Activated CD8-positive, alpha-beta T cell treated with anti-CD3 and anti-CD28 coated beads for 36 hours (primary cell): ENCODE measurements around the gene TDRD12. TPM values are rescaled to one million over a fixed set of nuclear protein-coding genes. Genes with fewer than 3 reads are reported as not detected.

Source experiments
- ATAC-seq: fragments of 200-7000 bp; cut with Tn5 transposase; one replicate; pipeline ENCODE4 v1.10.0; 2021; ENCODE audit warnings: mild to moderate bottlenecking, moderate library complexity
- CTCF ChIA-PET: fragments of 350-600 bp; sonication (Branson Sonifier 250); formaldehyde crosslinking; loops from one replicate; lab custom pipeline; 2021; ENCODE audit warnings: antibody characterized with exemption; lab: Charles Lee
- POLR2A ChIA-PET: fragments of 350-600 bp; sonication (Branson Sonifier 250); formaldehyde crosslinking; loops from one replicate; lab custom pipeline; 2021; ENCODE audit warnings: antibody characterized with exemption; lab: Charles Lee
- DNase-seq: peaks from one replicate; pipeline ENCODE4 v3.0.0-alpha.2; 2020
- H3K27ac Mint-ChIP-seq: one replicate; pipeline ENCODE4 v1.8.0; 2021; ENCODE audit warnings: mild to moderate bottlenecking, mixed read lengths
- H3K27me3 Mint-ChIP-seq: one replicate; pipeline ENCODE4 v1.8.0; 2021; ENCODE audit warnings: mixed read lengths
- H3K36me3 Mint-ChIP-seq: one replicate; pipeline ENCODE4 v1.8.0; 2021; ENCODE audit warnings: low read depth, mixed read lengths
- H3K4me1 Mint-ChIP-seq: one replicate; pipeline ENCODE4 v1.8.0; 2021; ENCODE audit warnings: low read depth, mixed read lengths
- H3K4me3 Mint-ChIP-seq: one replicate; pipeline ENCODE4 v1.8.0; 2021; ENCODE audit warnings: mild to moderate bottlenecking, moderate library complexity, mixed read lengths
- H3K9me3 Mint-ChIP-seq: one replicate; pipeline ENCODE4 v1.8.0; 2021; ENCODE audit warnings: mixed read lengths
- CTCF ChIP-seq: fragments of 200-600 bp; IDR thresholded peaks from one replicate; pipeline ENCODE4 v1.8.0; 2022; ENCODE audit warnings: antibody characterized with exemption, mild to moderate bottlenecking
- intact Hi-C: fragments of 100-400 bp; cut with micrococcal nuclease; formaldehyde crosslinking; loops from one replicate; pipeline ENCODE4 v1.10.0; 2022
- total RNA-seq, 2 experiments: library from RNA; stranded (reverse); gene quantifications; one replicate each; pipeline ENCODE4 v1.2.3, GENCODE V29; 2021

Gene TDRD12
- total RNA-seq, 2 experiments from 2014 or later: 0.13 TPM; not detected in 1

GRCh38 chr19:32812036-32812435 lies 92.5 kb downstream of the TDRD12 start:
- no peaks in the 10 kb centered on the region for H3K27me3 Mint-ChIP-seq
- no peak for TF ChIP-seq CTCF
- DNase-seq: no peak
- H3K4me3 Mint-ChIP-seq: no peak overlapping the region
- peaks cover 17% of the 10 kb centered on the region for H3K4me1 Mint-ChIP-seq
- ChIA-PET CTCF (no interaction called here), POLR2A (no interaction called here)
- intact Hi-C loops: no loop called here
- H3K36me3 Mint-ChIP-seq: no peaks in the 10 kb centered on the region
- no peak for ATAC-seq
- H3K9me3 Mint-ChIP-seq: no peaks in the 10 kb centered on the region
- H3K27ac Mint-ChIP-seq: no peak overlapping the region

DNA sequence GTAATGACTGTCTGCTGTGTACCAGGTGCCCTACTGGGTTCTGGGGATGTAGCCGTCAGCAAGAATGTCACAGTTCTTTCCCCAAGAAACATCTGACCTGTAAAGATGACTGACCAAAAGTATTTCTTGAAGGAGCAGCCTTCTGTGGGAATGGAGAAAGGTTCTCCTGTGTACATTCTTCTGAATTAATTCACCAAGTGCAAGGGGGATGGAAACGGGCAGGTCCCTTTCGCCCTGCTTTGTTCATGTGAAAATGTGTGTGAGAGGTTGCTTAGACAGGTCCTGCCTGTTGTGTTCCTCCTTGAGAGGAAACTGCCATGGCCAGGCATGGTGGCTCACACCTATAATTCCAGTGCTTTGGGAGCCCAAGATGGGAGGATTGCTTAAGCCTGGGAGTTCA lies 93.0 kb downstream of the TDRD12 start:
- H3K36me3 Mint-ChIP-seq: no peaks in the 10 kb centered on the region
- H3K27me3 Mint-ChIP-seq: no peaks in the 10 kb centered on the region
- no peak for DNase-seq
- no peak for ATAC-seq
- no peak for TF ChIP-seq CTCF
- no peaks in the 10 kb centered on the region for H3K9me3 Mint-ChIP-seq
- intact Hi-C loops: no loop called here
- POLR2A ChIA-PET: interaction anchor here (0.6 to 1.1 kb wide), 2 partner anchors 17 to 65 kb away, joined by 3 read pairs; no protein-coding TSS in a partner anchor
- no peak overlapping the region for H3K27ac Mint-ChIP-seq
- peaks cover 17% of the 10 kb centered on the region for H3K4me1 Mint-ChIP-seq
- no peak overlapping the region for H3K4me3 Mint-ChIP-seq
- CTCF ChIA-PET: no interaction called here

GRCh38 chr19:32813862-32814425 lies 94.4 kb downstream of the TDRD12 start:
- CTCF ChIA-PET: no interaction called here
- no peaks in the 10 kb centered on the region for H3K9me3 Mint-ChIP-seq
- TF ChIP-seq CTCF: no peak
- peaks cover 14% of the 10 kb centered on the region for H3K4me1 Mint-ChIP-seq
- intact Hi-C loops: no loop called here
- no peak overlapping the region for H3K4me3 Mint-ChIP-seq
- H3K36me3 Mint-ChIP-seq: no peaks in the 10 kb centered on the region
- POLR2A ChIA-PET: interaction anchor here (1.1 kb wide), 1 partner anchor 16 kb away, joined by 3 read pairs; no protein-coding TSS in a partner anchor
- H3K27me3 Mint-ChIP-seq: peaks cover 1% of the 10 kb centered on the region
- peak; percentile 15 for DNase-seq
- no peak for ATAC-seq
- no peak overlapping the region for H3K27ac Mint-ChIP-seq

DNA sequence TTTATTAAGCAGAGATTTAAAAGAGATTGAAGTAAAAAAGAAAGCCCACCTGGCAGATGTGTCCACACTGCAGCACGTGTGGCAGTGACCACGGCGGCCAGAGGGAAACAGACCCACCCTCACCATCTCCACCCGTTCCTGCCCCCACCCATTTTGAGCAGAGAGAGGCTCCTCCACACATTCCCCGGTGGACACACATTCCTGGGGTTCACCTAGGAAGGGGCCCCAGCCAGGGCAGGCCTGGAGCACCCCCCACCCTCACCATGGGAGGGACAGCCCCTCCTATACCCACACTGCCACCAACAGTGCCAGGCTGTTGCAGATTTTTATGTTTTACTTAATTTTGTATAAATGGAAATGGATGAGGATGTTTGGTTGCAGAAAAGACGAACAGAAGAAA lies 95.1 kb downstream of the TDRD12 start:
- peaks cover 12% of the 10 kb centered on the region for H3K4me1 Mint-ChIP-seq
- H3K27ac Mint-ChIP-seq: no peak overlapping the region
- CTCF ChIA-PET: no interaction called here
- ATAC-seq: no peak
- POLR2A ChIA-PET: no interaction called here
- DNase-seq: no peak
- H3K9me3 Mint-ChIP-seq: no peaks in the 10 kb centered on the region
- no peak for TF ChIP-seq CTCF
- H3K27me3 Mint-ChIP-seq: peaks cover 2% of the 10 kb centered on the region
- intact Hi-C loops: no loop called here
- no peaks in the 10 kb centered on the region for H3K36me3 Mint-ChIP-seq
- H3K4me3 Mint-ChIP-seq: no peak overlapping the region

DNA sequence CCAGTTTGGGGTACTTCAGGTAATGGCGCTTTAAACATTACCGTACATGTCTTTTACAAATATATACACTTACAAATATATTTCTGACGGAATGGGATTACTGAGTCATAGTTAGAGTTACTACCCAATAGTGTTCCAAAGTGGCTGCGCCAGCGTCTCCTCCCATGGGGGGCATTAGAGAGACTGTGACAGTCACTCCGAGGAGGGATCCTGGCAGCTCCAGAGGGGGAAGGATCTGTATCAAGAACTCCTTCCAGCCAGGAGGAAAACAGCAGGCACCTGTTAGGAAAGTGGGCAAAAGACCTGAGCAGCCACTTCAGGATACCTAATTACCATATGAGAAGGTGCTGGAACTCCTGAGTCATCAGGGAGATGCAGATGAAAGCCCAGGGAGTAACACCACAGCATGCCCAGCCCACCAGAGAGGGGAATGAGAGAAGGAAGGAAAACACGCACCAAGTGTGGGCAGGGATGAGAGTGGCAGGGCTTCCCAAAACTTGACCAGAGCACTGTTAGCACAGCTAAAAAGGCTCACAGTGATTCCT lies 97.1 kb downstream of the TDRD12 start:
- TF ChIP-seq CTCF: no peak
- no peak overlapping the region for H3K27ac Mint-ChIP-seq
- intact Hi-C loops: no loop called here
- no peak for ATAC-seq
- H3K27me3 Mint-ChIP-seq: peaks cover 4% of the 10 kb centered on the region
- CTCF ChIA-PET: no interaction called here
- no peaks in the 10 kb centered on the region for H3K9me3 Mint-ChIP-seq
- DNase-seq: no peak
- no peaks in the 10 kb centered on the region for H3K36me3 Mint-ChIP-seq
- H3K4me1 Mint-ChIP-seq: peaks cover 17% of the 10 kb centered on the region
- POLR2A ChIA-PET: no interaction called here
- no peak overlapping the region for H3K4me3 Mint-ChIP-seq
